Right lobe of liver (tissue), 4 donors: ENCODE measurements around the gene LCLAT1.

Experiments
- CTCF ChIP-seq, 4 donors: fragments of 200-600 bp in 3 of 4; fragments of 450-650 bp in 1 of 4; IDR thresholded peaks; one replicate each; pipeline versions ENCODE4 v1.5.1 to v1.8.0; 2016 to 2022; ENCODE audit warnings: antibody characterized with exemption in 4 of 4, mild to moderate bottlenecking in 2 of 4
- POLR2A ChIP-seq: fragments of 450-650 bp; IDR thresholded peaks from one replicate; pipeline ENCODE4 v1.6.1; 2017; ENCODE audit warnings: antibody characterized with exemption, mild to moderate bottlenecking
- donor health status: DM: no; HTN: no; CAD: no.
- donor health status: DM: no; HTN: no; CAD: no.
- donor health status: DM: no; HTN: yes; CAD: no.

GRCh38 chr2:30666266-30666874, 219.3 kb downstream of the LCLAT1 start:
- TF ChIP-seq POLR2A, result no peak
- TF ChIP-seq CTCF (IDR thresholded peaks at IDR 0.05), result no peak
